GM10248 (cell line): ENCODE measurements around the gene XYLT1.

Experiments used
- CTCF ChIA-PET: fragments of 300-600 bp; sonication (Branson Sonifier 250); formaldehyde crosslinking; extraction: SDS; loops from one replicate; lab custom pipeline; 2021; ENCODE audit warnings: antibody characterized with exemption; lab: Yijun Ruan, JAX
- POLR2A ChIA-PET: fragments of 350-650 bp; sonication (Branson Sonifier 250); formaldehyde crosslinking; extraction: SDS; loops from one replicate; lab custom pipeline; 2020; ENCODE audit warnings: antibody characterized with exemption; lab: Yijun Ruan, JAX
- DNase-seq: peaks from one replicate; pipeline ENCODE4 v3.0.0; 2012; ENCODE audit errors: extremely low spot score
- TF ChIP-seq, protein P1 (sequence below): IDR thresholded peaks from 2 replicates; pipeline ENCODE4 v1.5.1; 2012; ENCODE audit warnings: mild to moderate bottlenecking, low read depth; ENCODE audit errors: extremely low read depth, missing control alignments, control extremely low read depth

The XYLT1 gene

DNA sequence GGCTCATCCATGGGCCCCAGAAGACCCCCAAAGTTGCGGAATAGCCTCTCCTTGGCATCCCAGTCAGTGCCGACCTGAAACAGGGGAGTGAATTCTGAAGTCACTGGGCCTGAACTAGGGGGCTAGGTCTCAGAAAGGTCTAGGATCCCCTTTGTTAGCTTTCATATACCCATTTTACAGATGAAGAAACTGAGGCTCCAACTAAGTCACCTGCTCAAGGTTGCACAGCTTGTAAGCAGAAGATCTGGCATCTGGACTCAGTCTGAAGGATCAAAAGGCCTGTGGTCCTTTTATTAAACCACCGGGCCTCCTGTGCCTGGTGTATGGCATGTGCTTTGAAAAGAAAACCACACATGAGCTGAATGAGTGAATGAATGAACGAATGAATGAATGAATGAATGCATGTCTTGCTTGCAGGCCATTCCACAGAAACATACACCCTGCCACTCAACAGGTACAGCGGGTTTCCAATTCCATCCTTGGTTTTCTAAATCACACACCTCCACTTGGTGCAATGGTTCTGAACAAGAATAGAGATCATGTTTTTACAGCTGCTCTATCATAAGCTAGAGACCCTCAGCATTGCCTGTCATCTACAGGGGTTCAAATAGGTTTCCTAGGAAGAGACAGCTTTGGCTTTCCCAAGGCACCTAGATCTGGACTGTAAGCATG is 352.7 kb downstream of the XYLT1 start:
- ChIA-PET CTCF (interaction anchor here (0.8 kb wide), 1 partner anchor 110 kb away, joined by 3 read pairs; no protein-coding TSS in a partner anchor), POLR2A (no interaction called here)
- no peak for DNase-seq
- TF ChIP-seq, protein P1, sequence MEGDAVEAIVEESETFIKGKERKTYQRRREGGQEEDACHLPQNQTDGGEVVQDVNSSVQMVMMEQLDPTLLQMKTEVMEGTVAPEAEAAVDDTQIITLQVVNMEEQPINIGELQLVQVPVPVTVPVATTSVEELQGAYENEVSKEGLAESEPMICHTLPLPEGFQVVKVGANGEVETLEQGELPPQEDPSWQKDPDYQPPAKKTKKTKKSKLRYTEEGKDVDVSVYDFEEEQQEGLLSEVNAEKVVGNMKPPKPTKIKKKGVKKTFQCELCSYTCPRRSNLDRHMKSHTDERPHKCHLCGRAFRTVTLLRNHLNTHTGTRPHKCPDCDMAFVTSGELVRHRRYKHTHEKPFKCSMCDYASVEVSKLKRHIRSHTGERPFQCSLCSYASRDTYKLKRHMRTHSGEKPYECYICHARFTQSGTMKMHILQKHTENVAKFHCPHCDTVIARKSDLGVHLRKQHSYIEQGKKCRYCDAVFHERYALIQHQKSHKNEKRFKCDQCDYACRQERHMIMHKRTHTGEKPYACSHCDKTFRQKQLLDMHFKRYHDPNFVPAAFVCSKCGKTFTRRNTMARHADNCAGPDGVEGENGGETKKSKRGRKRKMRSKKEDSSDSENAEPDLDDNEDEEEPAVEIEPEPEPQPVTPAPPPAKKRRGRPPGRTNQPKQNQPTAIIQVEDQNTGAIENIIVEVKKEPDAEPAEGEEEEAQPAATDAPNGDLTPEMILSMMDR: no peak

DNA sequence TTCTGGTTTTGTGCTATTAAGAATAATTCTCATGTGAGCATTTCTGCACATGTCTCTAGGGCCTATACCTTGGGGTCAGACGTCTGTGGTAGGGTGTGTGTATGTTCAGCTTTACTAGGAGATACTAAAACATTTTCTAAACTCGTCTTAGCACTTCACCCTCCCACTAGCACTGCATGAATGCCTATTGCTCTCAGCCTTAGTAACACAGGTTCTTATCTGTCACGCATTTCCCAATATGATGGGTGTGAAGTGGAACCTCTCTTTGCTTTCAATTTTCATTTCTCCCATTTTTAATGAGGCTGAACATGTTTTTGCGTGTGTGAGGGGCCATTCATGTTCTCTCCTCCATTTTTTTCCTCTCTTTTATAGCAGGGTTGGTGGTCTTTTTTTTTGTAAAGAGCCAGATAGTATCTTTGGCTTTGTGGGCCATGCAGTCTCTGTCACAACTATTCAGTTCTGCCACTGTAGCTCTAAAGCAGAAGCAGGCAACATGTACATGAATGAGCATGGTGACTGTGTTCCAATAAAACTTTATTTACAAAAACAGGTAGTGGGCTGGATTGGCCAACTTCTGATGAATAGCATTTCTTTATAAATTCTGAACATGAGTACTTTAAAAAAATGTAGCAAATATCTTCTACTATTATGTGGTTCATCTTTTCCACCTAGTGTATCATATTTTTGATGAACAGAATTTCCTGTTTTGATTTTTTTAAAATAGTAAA is 354.0 kb downstream of the XYLT1 start:
- ChIA-PET POLR2A (no interaction called here), CTCF (no interaction called here)
- TF ChIP-seq, protein P1: no peak
- no peak for DNase-seq

DNA sequence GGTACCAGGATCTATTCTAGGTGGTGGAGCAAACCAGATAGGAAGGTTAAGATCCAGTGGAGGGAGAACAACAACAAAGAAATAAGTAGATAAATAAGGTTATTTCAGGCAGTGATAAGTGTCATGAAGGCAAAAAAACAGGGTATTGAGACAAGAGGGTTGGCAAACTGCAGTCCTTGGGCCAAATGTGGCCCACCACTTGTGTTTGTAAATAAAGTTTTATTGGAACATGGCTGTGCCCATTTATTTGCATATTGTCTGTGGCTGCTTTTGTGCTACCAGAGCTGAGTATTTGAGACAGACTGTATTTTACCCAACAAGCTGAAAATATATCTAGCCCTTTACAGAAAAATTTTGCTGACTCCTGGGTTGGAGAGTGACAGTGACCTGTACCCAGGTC is 361.3 kb downstream of the XYLT1 start:
- ChIA-PET POLR2A (no interaction called here), CTCF (no interaction called here)
- TF ChIP-seq, protein P1: no peak
- no peak for DNase-seq

DNA sequence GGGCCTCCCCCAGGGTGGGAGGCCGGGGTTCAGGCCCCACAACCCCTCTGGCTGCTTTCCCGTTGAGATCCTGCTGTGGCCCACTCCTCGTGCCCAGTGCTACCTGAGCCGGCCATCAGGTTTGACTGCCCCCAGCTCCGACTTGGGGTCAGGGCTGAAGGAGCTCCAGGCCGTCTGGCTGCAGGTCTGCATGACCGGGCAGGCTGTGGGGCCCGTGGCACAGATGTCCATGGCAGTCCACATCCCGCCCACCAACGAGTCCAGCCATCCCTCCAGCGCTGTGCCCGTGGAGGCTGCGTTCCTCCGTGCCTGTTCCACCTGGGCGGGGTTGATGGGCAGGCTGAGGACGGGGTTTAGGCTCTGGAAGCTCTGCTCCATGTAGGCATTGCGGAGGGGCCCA is 362.2 kb downstream of the XYLT1 start:
- ChIA-PET POLR2A (no interaction called here), CTCF (no interaction called here)
- DNase-seq: no peak
- TF ChIP-seq, protein P1: no peak

DNA sequence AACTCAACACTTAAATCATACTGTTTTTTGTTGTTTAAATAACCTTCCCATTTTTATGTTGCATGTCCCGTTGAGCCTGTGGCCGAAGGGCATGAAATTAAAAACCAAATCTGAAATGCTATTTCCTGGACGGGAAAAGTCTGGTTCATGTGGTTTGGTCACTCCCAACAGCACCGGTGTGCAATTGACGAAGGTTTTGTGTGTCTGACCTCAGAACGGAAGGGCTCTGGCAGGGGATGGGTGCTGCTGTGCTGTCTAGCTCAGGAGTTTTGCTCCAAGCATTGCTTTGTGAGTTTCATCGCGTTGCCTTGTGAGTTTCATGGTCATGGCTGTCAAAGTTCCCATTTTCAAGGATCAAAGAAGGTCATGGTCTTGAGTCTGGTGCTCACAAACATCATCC is 363.3 kb downstream of the XYLT1 start:
- TF ChIP-seq, protein P1: no peak
- DNase-seq: no peak
- ChIA-PET CTCF (interaction anchor here (1.3 kb wide), 1 partner anchor 45 kb away, joined by 3 read pairs; no protein-coding TSS in a partner anchor), POLR2A (no interaction called here)

DNA sequence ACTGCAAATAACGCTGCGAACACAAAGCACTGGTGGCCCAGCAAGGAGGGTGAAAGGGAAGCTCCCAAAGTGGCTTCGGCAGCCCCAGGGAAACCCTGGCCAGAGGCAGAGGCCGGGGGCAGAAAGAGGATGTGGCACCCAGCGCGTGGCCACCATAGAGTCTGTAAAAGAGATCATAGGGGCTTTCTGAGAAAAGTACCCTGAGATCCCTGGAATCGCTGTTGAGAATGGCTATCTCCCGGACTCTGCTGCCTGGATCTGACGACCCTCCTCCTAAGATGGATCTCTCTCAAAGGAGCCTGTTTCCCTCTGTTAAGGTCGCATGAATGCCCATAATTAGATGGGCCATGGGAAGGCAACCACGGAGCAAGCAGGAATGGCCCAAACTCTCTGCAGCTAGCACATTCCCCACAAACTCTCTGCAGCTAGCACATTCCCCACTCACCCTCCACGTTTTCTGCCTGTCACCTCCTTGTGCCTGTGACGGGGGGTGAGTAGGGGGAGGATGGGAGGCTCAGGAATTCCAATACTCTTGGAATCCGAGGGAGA is 364.4 kb downstream of the XYLT1 start:
- ChIA-PET CTCF (interaction anchor here (1.3 to 1.7 kb wide), 2 partner anchors 9 to 46 kb away, joined by 3 to 4 read pairs; no protein-coding TSS in a partner anchor), POLR2A (no interaction called here)
- TF ChIP-seq, protein P1: no peak
- DNase-seq: no peak
